Uterus (tissue), 4 donors: ENCODE measurements around the gene SLCO2A1. TPM values are rescaled to one million over a fixed set of nuclear protein-coding genes. Genes with fewer than 3 reads are reported as not detected.

Experiments
- DNase-seq, 2 donors: peaks; one replicate each; pipeline ENCODE4 v3.0.0-alpha.2; 2019 to 2020
- H3K27ac ChIP-seq, 2 donors: fragments of 200-600 bp; sonication (generic); 1 replicate in 1 of 2; 2 replicates in 1 of 2; pipeline ENCODE4 v1.5.1; 2016 to 2018
- H3K27me3 ChIP-seq, 2 donors: fragments of 200-600 bp; sonication (generic); one replicate each; pipeline ENCODE4 v1.5.1; 2018 to 2019; ENCODE audit warnings: control low read depth in 1 of 2
- H3K36me3 ChIP-seq, 2 donors: fragments of 200-600 bp; sonication (generic); one replicate each; pipeline ENCODE4 v1.5.1; 2019; ENCODE audit warnings: control low read depth in 1 of 2
- H3K4me1 ChIP-seq, 2 donors: fragments of 200-600 bp; sonication (generic); one replicate each; pipeline ENCODE4 v1.5.1; 2018 to 2019; ENCODE audit warnings: control low read depth in 1 of 2
- H3K4me3 ChIP-seq, 2 donors: fragments of 200-600 bp; sonication (generic); 1 replicate in 1 of 2; 2 replicates in 1 of 2; pipeline ENCODE4 v1.5.1; 2018 to 2019; ENCODE audit warnings: mild to moderate bottlenecking in 1 of 2
- H3K9me3 ChIP-seq, 2 donors: fragments of 200-600 bp; sonication (generic); one replicate each; pipeline ENCODE4 v1.5.1; 2019; ENCODE audit warnings: control low read depth in 1 of 2
- CTCF ChIP-seq, 4 experiments: fragments of 200-600 bp in 2 of 4; fragments of 450-650 bp in 2 of 4; sonication (generic) in 2 of 4; IDR thresholded peaks; one replicate each; pipeline ENCODE4 v1.5.1; 2016 to 2019; ENCODE audit warnings: antibody characterized with exemption in 4 of 4, mild to moderate bottlenecking in 2 of 4, moderate library complexity in 1 of 4
- POLR2A ChIP-seq, 2 donors: fragments of 450-650 bp; IDR thresholded peaks; one replicate each; pipeline ENCODE4 v1.6.1; 2016; ENCODE audit warnings: antibody characterized with exemption in 2 of 2, mild to moderate bottlenecking in 1 of 2, moderate library complexity in 1 of 2
- intact Hi-C: fragments of 100-400 bp; cut with DNase I; formaldehyde crosslinking; loops from one replicate; pipeline ENCODE4 v1.15.1; 2023; ENCODE audit warnings: low total_unique reads
- total RNA-seq, 4 donors: library from RNA; depleted of rRNA in 3 of 4; stranded (reverse); fragments of >200 nt in 3 of 4; gene quantifications; one replicate each; pipeline versions ENCODE4 v1.1.0 to v1.2.4, GENCODE V29; 2014 to 2023
- donor health status: DM: yes; HTN: yes; CAD: no.

The SLCO2A1 gene
- total RNA-seq, 4 donors from 2014 or later, result 3.0 to 168 (median 79.6) TPM

GRCh38 chr3:133881492-133881891, 148.2 kb downstream of the SLCO2A1 start:
- H3K27me3 ChIP-seq, result no peaks in the 10 kb centered on the region
- H3K4me3 ChIP-seq, result no peak overlapping the region
- no peak overlapping the region for H3K27ac ChIP-seq
- intact Hi-C loops, result no loop called here
- TF ChIP-seq CTCF (IDR thresholded peaks at IDR 0.05) (no peak), POLR2A (IDR thresholded peaks at IDR 0.05) (no peak)
- no peak for DNase-seq
- no peaks in the 10 kb centered on the region for H3K36me3 ChIP-seq
- peaks cover 0 to 2% of the 10 kb centered on the region in 2 donors for H3K9me3 ChIP-seq
- no peaks in the 10 kb centered on the region for H3K4me1 ChIP-seq

GRCh38 chr3:133880886-133881455, 148.8 kb downstream of the SLCO2A1 start:
- no peak overlapping the region for H3K4me3 ChIP-seq
- H3K36me3 ChIP-seq, result no peaks in the 10 kb centered on the region
- H3K4me1 ChIP-seq, result no peaks in the 10 kb centered on the region
- intact Hi-C loops, result no loop called here
- no peak for DNase-seq
- no peaks in the 10 kb centered on the region for H3K27me3 ChIP-seq
- peaks cover 0 to 2% of the 10 kb centered on the region in 2 donors for H3K9me3 ChIP-seq
- H3K27ac ChIP-seq, result no peak overlapping the region
- TF ChIP-seq CTCF (IDR thresholded peaks at IDR 0.05) (no peak), POLR2A (IDR thresholded peaks at IDR 0.05) (no peak)

DNA sequence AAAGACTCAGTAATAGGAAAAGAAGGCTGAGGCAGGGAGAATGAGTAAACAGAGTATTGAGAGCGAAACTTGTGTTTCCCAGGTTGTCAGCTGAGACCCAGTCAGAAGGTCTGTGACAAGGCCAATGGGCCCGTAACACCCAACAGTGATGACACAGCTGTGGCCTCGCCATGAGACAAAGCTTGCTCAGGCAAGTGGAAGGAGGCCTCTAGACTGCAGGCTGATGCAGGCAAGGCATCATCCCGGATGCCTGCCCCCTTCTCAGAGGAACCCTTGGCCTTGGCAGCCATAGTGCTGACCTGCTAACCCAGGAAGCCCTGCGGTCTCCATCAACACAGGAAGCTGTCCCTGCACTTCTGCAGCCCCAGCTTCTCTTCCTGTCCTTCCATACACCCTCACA, 149.4 kb downstream of the SLCO2A1 start:
- intact Hi-C loops, result no loop called here
- no peak for TF ChIP-seq CTCF (IDR thresholded peaks at IDR 0.05)
- no peak for TF ChIP-seq POLR2A (IDR thresholded peaks at IDR 0.05)
- Histone ChIP-seq H3K4me1 (no peaks in the 10 kb centered on the region), H3K9me3 (peaks cover 0 to 2% of the 10 kb centered on the region in 2 donors), H3K4me3 (no peak overlapping the region), H3K36me3 (no peaks in the 10 kb centered on the region), H3K27ac (no peak overlapping the region), H3K27me3 (no peaks in the 10 kb centered on the region)
- no peak for DNase-seq

- Histone ChIP-seq H3K9me3 (peaks cover 0 to 2% of the 10 kb centered on the region in 2 donors), H3K27ac (no peak overlapping the region), H3K36me3 (no peaks in the 10 kb centered on the region), H3K27me3 (no peaks in the 10 kb centered on the region), H3K4me3 (no peak overlapping the region), H3K4me1 (no peaks in the 10 kb centered on the region)
- no peak for TF ChIP-seq CTCF (IDR thresholded peaks at IDR 0.05)
- TF ChIP-seq POLR2A (IDR thresholded peaks at IDR 0.05), result no peak
- intact Hi-C loops, result no loop called here
- no peak for DNase-seq
These were observed 151.2 kb downstream of the SLCO2A1 start for GRCh38 chr3:133878518-133878917.

Other genes starting within 250 kb of the SLCO2A1 start
- gene SRPRB, start 224.1 kb downstream of the SLCO2A1 start, total RNA-seq, result 10 to 100 TPM; 12.0 to 66.2 (median 28.9) TPM
- 10 to 100 TPM in 1 of 4 donors, 1 to 10 TPM in 2, under 1 TPM in 1; 0.29 to 12.0 (median 3.8) TPM for gene RAB6B, start 134.0 kb downstream of the SLCO2A1 start, total RNA-seq
- 100 to 1,000 TPM in 3 of 4 donors, 10 to 100 TPM in 1; 54.3 to 225 (median 138) TPM for gene RYK, start 220.9 kb upstream of the SLCO2A1 start, total RNA-seq